HepG2 (cell line): ENCODE results near the gene PDZD8. TPM values are rescaled to one million over a fixed set of nuclear protein-coding genes. Genes with fewer than 3 reads are reported as not detected.

Experiments used
- ATAC-seq: fragments of 200-7000 bp; cut with Tn5 transposase; 3 replicates; pipeline ENCODE4 v1.9.1; 2020; ENCODE audit warnings: mild to moderate bottlenecking, moderate library complexity
- BruUV-seq: library from RNA; stranded (reverse); fragments of 400-500 nt; replicated peaks from 2 replicates; lab custom pipeline; 2021; lab: Mats Ljungman, UMichigan
- CTCF ChIA-PET: fragments of 300-600 bp; formaldehyde crosslinking; extraction: SDS; loops from one replicate; lab custom pipeline; 2021; ENCODE audit warnings: low total read pairs, inconsistent platforms, low intra/inter-chr PET ratio; lab: Yijun Ruan, JAX
- POLR2A ChIA-PET: fragments of 350-600 bp; sonication (Branson Sonifier 250); formaldehyde crosslinking; loops from one replicate; lab custom pipeline; 2020; ENCODE audit warnings: antibody characterized with exemption, inconsistent platforms; lab: Yijun Ruan, JAX
- DNase-seq: peaks from one replicate; pipeline ENCODE4 v3.0.0-alpha.2; 2015; ENCODE audit warnings: low spot score
- FAIRE-seq: peaks from 3 replicates; lab custom pipeline; 2011; peaks lifted over from hg19 to GRCh38; lab: Jason Lieb, UNC
- H2AFZ ChIP-seq: one replicate; pipeline ENCODE4 v1.6.1; 2011; ENCODE audit warnings: low read length, inconsistent platforms
- H3K27ac ChIP-seq: fragments of 300-600 bp; 3 replicates; pipeline ENCODE4 v1.8.0; 2011; ENCODE audit warnings: mixed run types, mild to moderate bottlenecking, mixed read lengths, low read length, inconsistent platforms; ENCODE audit not compliant: insufficient read depth; ENCODE audit errors: extremely low read length
- H3K27me3 ChIP-seq, 2 experiments: fragments of 200-600 bp in 1 of 2; 2 replicates in 1 of 2; 3 replicates in 1 of 2; pipeline versions ENCODE4 v1.6.0 to v1.8.0; 2011; ENCODE audit warnings: low read length in 2 of 2, mild to moderate bottlenecking in 2 of 2, moderate library complexity in 2 of 2, inconsistent platforms in 1 of 2; ENCODE audit not compliant: insufficient read depth in 2 of 2, control insufficient read depth in 1 of 2
- H3K36me3 ChIP-seq, 2 experiments: fragments of 200-600 bp in 1 of 2; replicated peaks in 1 of 2; 2 replicates in 1 of 2; 3 replicates in 1 of 2; pipeline versions ENCODE4 v1.5.1 to v1.8.0; 2011; ENCODE audit warnings: low read length in 2 of 2, inconsistent platforms in 1 of 2; ENCODE audit not compliant: insufficient read depth in 2 of 2, control insufficient read depth in 1 of 2
- H3K4me1 ChIP-seq: 2 replicates; pipeline ENCODE4 v1.5.1; 2012; ENCODE audit warnings: low read length, inconsistent platforms; ENCODE audit not compliant: insufficient read depth
- H3K4me2 ChIP-seq: 2 replicates; pipeline ENCODE4 v1.6.0; 2011; ENCODE audit warnings: low read depth, low read length, inconsistent platforms
- H3K4me3 ChIP-seq, 3 experiments: fragments of 200-600 bp in 1 of 3; sonication (generic), shearing (Covaris generic) in 1 of 3; replicated peaks in 1 of 3; 2 replicates each; pipeline ENCODE4 v1.5.1; 2011 to 2016; ENCODE audit warnings: low read length in 3 of 3, inconsistent platforms in 2 of 3, low read depth in 2 of 3, mild to moderate bottlenecking in 2 of 3, control low read depth in 1 of 3, mixed read lengths in 1 of 3; ENCODE audit not compliant: insufficient read depth in 1 of 3
- H3K79me2 ChIP-seq: one replicate; pipeline ENCODE4 v1.6.1; 2011; ENCODE audit warnings: low read length, inconsistent platforms; ENCODE audit not compliant: insufficient read depth
- H3K9ac ChIP-seq: 2 replicates; pipeline ENCODE4 v1.6.0; 2011; ENCODE audit warnings: mild to moderate bottlenecking, low read depth, low read length, inconsistent platforms; ENCODE audit not compliant: insufficient read depth
- H3K9me3 ChIP-seq: 2 replicates; pipeline ENCODE4 v1.5.1; 2012; ENCODE audit warnings: mild to moderate bottlenecking, low read length
- H4K20me1 ChIP-seq: 2 replicates; pipeline ENCODE4 v1.6.0; 2011; ENCODE audit warnings: inconsistent platforms, mild to moderate bottlenecking, low read length, moderate library complexity; ENCODE audit not compliant: insufficient read depth
- ATF2 ChIP-seq: sonication (generic); formaldehyde crosslinking; IDR thresholded peaks from 2 replicates; pipeline ENCODE4 v1.4.0; 2020; ENCODE audit warnings: missing genetic modification reagents
- ATRX ChIP-seq: sonication (generic); formaldehyde crosslinking; IDR thresholded peaks from 2 replicates; pipeline ENCODE4 v1.4.0; 2020; ENCODE audit warnings: missing genetic modification reagents, borderline replicate concordance
- HNF1B ChIP-seq: sonication (generic); formaldehyde crosslinking; IDR thresholded peaks from 2 replicates; pipeline ENCODE4 v1.5.1; 2020; ENCODE audit warnings: mild to moderate bottlenecking, moderate library complexity, missing genetic modification reagents
- KMT2B ChIP-seq: IDR thresholded peaks from 2 replicates; pipeline ENCODE4 v1.6.1; 2016; ENCODE audit warnings: missing genetic modification reagents, missing compliant biosample characterization
- MAFF ChIP-seq: IDR thresholded peaks from 2 replicates; pipeline ENCODE4 v1.6.1; 2011; ENCODE audit warnings: low read depth, low read length, improper control_type of control experiment
- MAFK ChIP-seq, 2 experiments: IDR thresholded peaks in 1 of 2; conservative IDR thresholded peaks in 1 of 2; 2 replicates each; pipeline ENCODE4 v1.6.1; 2011; ENCODE audit warnings: improper control_type of control experiment in 2 of 2, low read length in 2 of 2
- MBD4 ChIP-seq: IDR thresholded peaks from 2 replicates; pipeline ENCODE4 v1.6.1; 2012; ENCODE audit warnings: low read length, inconsistent platforms, borderline replicate concordance
- MZF1 ChIP-seq: sonication (generic); formaldehyde crosslinking; IDR thresholded peaks from 2 replicates; pipeline ENCODE4 v1.8.1; 2023; ENCODE audit warnings: mild to moderate bottlenecking, missing genetic modification reagents, borderline replicate concordance
- NRL ChIP-seq: sonication (generic); formaldehyde crosslinking; IDR thresholded peaks from 2 replicates; pipeline ENCODE4 v1.5.0; 2020; ENCODE audit warnings: missing genetic modification reagents, mild to moderate bottlenecking, moderate library complexity, borderline replicate concordance
- TFE3 ChIP-seq: IDR thresholded peaks from 2 replicates; pipeline ENCODE4 v1.6.1; 2016
- THYN1 ChIP-seq: sonication (generic); formaldehyde crosslinking; IDR thresholded peaks from 2 replicates; pipeline ENCODE4 v1.8.1; 2023; ENCODE audit warnings: low read depth, mild to moderate bottlenecking, moderate library complexity, missing genetic modification reagents, borderline replicate concordance
- TMF1 ChIP-seq: sonication (generic); formaldehyde crosslinking; IDR thresholded peaks from 2 replicates; pipeline ENCODE4 v1.8.1; 2022; ENCODE audit warnings: low read depth, missing genetic modification reagents
- ZNF256 ChIP-seq: sonication (generic); formaldehyde crosslinking; conservative IDR thresholded peaks from 2 replicates; pipeline ENCODE4 v1.4.0; 2020; ENCODE audit warnings: missing genetic modification reagents
- ZNF337 ChIP-seq: sonication (generic); formaldehyde crosslinking; IDR thresholded peaks from 2 replicates; pipeline ENCODE4 v1.5.1; 2020; ENCODE audit warnings: missing genetic modification reagents, low read depth, mild to moderate bottlenecking, borderline replicate concordance
- ZNF775 ChIP-seq: sonication (generic); formaldehyde crosslinking; IDR thresholded peaks from 2 replicates; pipeline ENCODE4 v1.4.0; 2020; ENCODE audit warnings: missing genetic modification reagents, mild to moderate bottlenecking, moderate library complexity, borderline replicate concordance
- WGBS: methylation state at CpG from one replicate; pipeline ENCODE4 v1.1.6; 2017; ENCODE audit warnings: low lambda C conversion rate; 5-methylcytosine and 5-hydroxymethylcytosine counted together
- in situ Hi-C: cut with HindIII; loops from 2 replicates; pipeline ENCODE4 v1.10.0; 2017; ENCODE audit warnings: low pct_unique_long_range_greater_than_20kb; ENCODE audit not compliant: extremely low pct_ligation_motif_present
- intact Hi-C: fragments of 100-400 bp; cut with micrococcal nuclease; formaldehyde crosslinking; loops from one replicate; pipeline ENCODE4 v1.10.0; 2022; ENCODE audit not compliant: unreplicated experiment
- polyA plus RNA-seq, 8 experiments: library from polyadenylated mRNA; depleted of rRNA in 3 of 8; stranded (reverse) in 7 of 8; unstranded in 1 of 8; fragments of >200 nt; fragmentation: Illumina TruSeq in 4 of 8; extraction: Trizol in 4 of 8; gene quantifications; 2 replicates each; pipeline versions ENCODE4 v1.2.1 to v1.2.3, GENCODE V29; 2011 to 2016; ENCODE audit warnings: low read depth in 4 of 8, missing spikeins in 1 of 8, mixed read lengths in 1 of 8; ENCODE audit not compliant: insufficient read depth in 1 of 8
- total RNA-seq, 5 experiments: library from RNA; depleted of rRNA; stranded (reverse); fragments of >200 nt; fragmentation: Illumina TruSeq; extraction: Trizol; gene quantifications; 2 replicates each; pipeline ENCODE4 v1.2.3, GENCODE V29; 2016; ENCODE audit warnings: low read depth in 1 of 5

The PDZD8 gene
- total and polyA plus RNA-seq, 2 of the 13 experiments (the other 11 are each of a cell fraction or from before 2014, with no cell fraction given): 11.2 to 32.0 TPM

- Histone ChIP-seq H3K4me2 (no peak overlapping the region), H3K27me3 (no peaks in the 10 kb centered on the region), H2AFZ (no peak overlapping the region), H3K9ac (no peak overlapping the region), H4K20me1 (peaks cover 13% of the 10 kb centered on the region), H3K27ac (no peak overlapping the region), H3K9me3 (no peaks in the 10 kb centered on the region), H3K4me3 (no peak overlapping the region), H3K4me1 (no peaks in the 10 kb centered on the region)
- in situ Hi-C loops: no loop called here
- WGBS: 96% methylated on average over 2 of the region's 2 CpGs
- POLR2A ChIA-PET: no interaction called here
- FAIRE-seq (no peak), ATAC-seq (no peak), DNase-seq (no peak)
- no TSS peak for BruUV-seq
- TF ChIP-seq MBD4 (no peak), ATF2 (CRISPR knock-in tag) (no peak), MAFF (peak; percentile 33; the same call in 1 of the 2 replicates), MAFK (conservative IDR thresholded peaks at IDR 0.05 in 1 of 2, IDR thresholded peaks at IDR 0.05 in 1 of 2; ENCODE audit: low read length in 2 of 2) (peak; percentile 49 to 64; a peak in 2 of 4 replicates)
- TF ChIP-seq, all 625 proteins: peak for 2
- Histone ChIP-seq H3K79me2 (peaks cover 36% of the 10 kb centered on the region), H3K36me3 (peaks cover 2 to 20% of the 10 kb centered on the region in 2 experiments; a peak in 3 of 5 replicates)
- CTCF ChIA-PET: no interaction called here
- intact Hi-C loops: no loop called here
These were observed 50.9 kb downstream of the PDZD8 start for GRCh38 chr10:117324367-117324766.

- Histone ChIP-seq H3K9me3 (no peaks in the 10 kb centered on the region), H3K79me2 (peaks cover 30% of the 10 kb centered on the region), H3K4me1 (no peaks in the 10 kb centered on the region), H3K27me3 (no peaks in the 10 kb centered on the region), H4K20me1 (peaks cover 17% of the 10 kb centered on the region), H3K27ac (no peak overlapping the region), H3K4me2 (no peak overlapping the region), H3K36me3 (peaks cover 2 to 25% of the 10 kb centered on the region in 2 experiments; a peak in 4 of 5 replicates), H3K9ac (no peak overlapping the region), H3K4me3 (no peak overlapping the region), H2AFZ (no peak overlapping the region)
- no peak for TF ChIP-seq THYN1 (CRISPR knock-in tag)
- TF ChIP-seq ZNF256 (CRISPR knock-in tag): no peak
- no peak for TF ChIP-seq KMT2B (CRISPR knock-in tag)
- TF ChIP-seq MZF1 (CRISPR knock-in tag): no peak
- TF ChIP-seq ZNF775 (CRISPR knock-in tag): no peak
- TF ChIP-seq ZNF337 (CRISPR knock-in tag): no peak
- no peak for TF ChIP-seq TFE3 (CRISPR knock-in tag)
- no peak for TF ChIP-seq HNF1B (CRISPR knock-in tag)
- no peak for TF ChIP-seq ATRX (CRISPR knock-in tag)
- TF ChIP-seq NRL (CRISPR knock-in tag): no peak
- TF ChIP-seq TMF1 (CRISPR knock-in tag): no peak
- FAIRE-seq: no peak
- WGBS: 86% methylated on average over 4 of the region's 4 CpGs
- in situ Hi-C loops (no loop called here), intact Hi-C loops (no loop called here)
- BruUV-seq: no TSS peak
- no peak for DNase-seq
- no peak for ATAC-seq
- POLR2A ChIA-PET: no interaction called here
- CTCF ChIA-PET: no interaction called here
These were observed 53.0 kb downstream of the PDZD8 start for GRCh38 chr10:117322260-117322659.
